Gastrocnemius medialis (tissue), 4 donors: ENCODE results near the gene GMPPA. TPM values are rescaled to one million over a fixed set of nuclear protein-coding genes. Genes with fewer than 3 reads are reported as not detected.
A peak's percentile ranks its signal among the peaks of the same experiment; 100 is the strongest.

Experiments
- ATAC-seq, 2 donors: fragments of 150-250 bp; one replicate each; pipeline ENCODE4 v1.9.1; 2016
- DNase-seq, 2 donors: peaks; one replicate each; pipeline ENCODE4 v3.0.0-alpha.2; 2019
- H3K27ac ChIP-seq, 4 donors: fragments of 200-600 bp; sonication (generic); 1 replicate in 1 of 4; 2 replicates in 3 of 4; pipeline ENCODE4 v1.5.1; 2016 to 2018; ENCODE audit warnings: mild to moderate bottlenecking in 2 of 4, moderate library complexity in 1 of 4
- H3K27me3 ChIP-seq, 3 donors: fragments of 200-600 bp; sonication (generic) in 2 of 3; 1 replicate in 1 of 3; 2 replicates in 2 of 3; pipeline versions ENCODE4 v1.5.1 to v1.6.0; 2016 to 2019; ENCODE audit warnings: mild to moderate bottlenecking in 1 of 3, moderate library complexity in 1 of 3
- H3K36me3 ChIP-seq, 2 donors: fragments of 200-600 bp; sonication (generic) in 1 of 2; one replicate each; pipeline ENCODE4 v1.5.1; 2017 to 2018
- H3K4me1 ChIP-seq, 2 donors: fragments of 200-600 bp; sonication (generic) in 1 of 2; one replicate each; pipeline ENCODE4 v1.5.1; 2016 to 2017; ENCODE audit warnings: mild to moderate bottlenecking in 2 of 2
- H3K4me3 ChIP-seq, 4 donors: fragments of 200-600 bp; sonication (generic) in 3 of 4; 1 replicate in 1 of 4; 2 replicates in 3 of 4; pipeline ENCODE4 v1.5.1; 2016 to 2019; ENCODE audit warnings: mild to moderate bottlenecking in 2 of 4
- H3K9me3 ChIP-seq, 3 donors: fragments of 200-600 bp; sonication (generic) in 2 of 3; 1 replicate in 1 of 3; 2 replicates in 2 of 3; pipeline ENCODE4 v1.5.1; 2016 to 2019
- CTCF ChIP-seq, 5 experiments: fragments of 450-650 bp in 3 of 5; fragments of 200-600 bp in 2 of 5; sonication (generic) in 2 of 5; IDR thresholded peaks in 4 of 5; conservative IDR thresholded peaks in 1 of 5; 1 replicate in 4 of 5; 2 replicates in 1 of 5; pipeline ENCODE4 v1.5.1; 2016 to 2019; ENCODE audit warnings: antibody characterized with exemption in 5 of 5, mild to moderate bottlenecking in 3 of 5, moderate library complexity in 3 of 5
- POLR2A ChIP-seq, 2 donors: fragments of 450-650 bp; IDR thresholded peaks; one replicate each; pipeline ENCODE4 v1.6.1; 2017; ENCODE audit warnings: antibody characterized with exemption in 2 of 2, mild to moderate bottlenecking in 2 of 2, moderate library complexity in 2 of 2
- in situ Hi-C, 4 donors: fragments of 200-750 bp; cut with MboI; loops; one replicate each; pipeline versions ENCODE4 v1.15.0 to v1.8.0; 2017; ENCODE audit warnings: low sequenced_read_pairs in 4 of 4
- intact Hi-C: fragments of 100-400 bp; cut with DNase I; formaldehyde crosslinking; loops from one replicate; pipeline ENCODE4 v1.15.1; 2023; ENCODE audit warnings: low total_unique reads
- total RNA-seq, 4 donors: library from RNA; depleted of rRNA; stranded (reverse); fragments of >200 nt; gene quantifications; one replicate each; pipeline versions ENCODE4 v1.1.0 to v1.2.3, GENCODE V29; 2016

The GMPPA gene
- total RNA-seq, 4 donors from 2014 or later, result 18.0 to 25.8 (median 24.4) TPM

GRCh38 chr2:219486380-219486959, 12.2 kb upstream of the GMPPA start:
- no peak overlapping the region for H3K4me3 ChIP-seq
- no peaks in the 10 kb centered on the region for H3K27me3 ChIP-seq
- TF ChIP-seq POLR2A (IDR thresholded peaks at IDR 0.05), result no peak
- no peak for TF ChIP-seq CTCF (IDR thresholded peaks at IDR 0.05 in 4 of 5, conservative IDR thresholded peaks at IDR 0.05 in 1 of 5)
- peaks cover 3 to 21% of the 10 kb centered on the region in 2 donors for H3K4me1 ChIP-seq
- peak overlapping the region in 3 of 4 donors; percentile 38 to 78 (median 39) for H3K27ac ChIP-seq
- ATAC-seq (peak in 1 of 2 donors; percentile 58), DNase-seq (peak in 1 of 2 donors; percentile 79)
- peaks cover 0 to 48% of the 10 kb centered on the region in 2 donors for H3K36me3 ChIP-seq
- in situ Hi-C loops (no loop called here), intact Hi-C loops (no loop called here)
- no peaks in the 10 kb centered on the region for H3K9me3 ChIP-seq

- TF ChIP-seq POLR2A (IDR thresholded peaks at IDR 0.05), result no peak
- TF ChIP-seq CTCF (IDR thresholded peaks at IDR 0.05 in 4 of 5, conservative IDR thresholded peaks at IDR 0.05 in 1 of 5), result no peak
- no peak for DNase-seq
- Histone ChIP-seq H3K27ac (peak overlapping the region in 1 of 4 donors; percentile 78), H3K9me3 (no peaks in the 10 kb centered on the region), H3K4me3 (no peak overlapping the region), H3K36me3 (peaks cover 0 to 46% of the 10 kb centered on the region in 2 donors), H3K4me1 (peaks cover 3 to 21% of the 10 kb centered on the region in 2 donors), H3K27me3 (no peaks in the 10 kb centered on the region)
- in situ Hi-C loops, result no loop called here
- no peak for ATAC-seq
- intact Hi-C loops, result no loop called here
Measured at GRCh38 chr2:219488149-219488843, 10.4 kb upstream of the GMPPA start.

GRCh38 chr2:219488844-219489194, 9.9 kb upstream of the GMPPA start:
- intact Hi-C loops, result no loop called here
- no peak for TF ChIP-seq POLR2A (IDR thresholded peaks at IDR 0.05)
- no peak for TF ChIP-seq CTCF (IDR thresholded peaks at IDR 0.05 in 4 of 5, conservative IDR thresholded peaks at IDR 0.05 in 1 of 5)
- peaks cover 3 to 19% of the 10 kb centered on the region in 2 donors for H3K4me1 ChIP-seq
- DNase-seq (no peak), ATAC-seq (no peak)
- H3K4me3 ChIP-seq, result no peak overlapping the region
- no peaks in the 10 kb centered on the region for H3K27me3 ChIP-seq
- in situ Hi-C loops, result no loop called here
- H3K36me3 ChIP-seq, result peaks cover 0 to 46% of the 10 kb centered on the region in 2 donors
- peak overlapping the region in 3 of 4 donors; percentile 33 to 78 (median 51) for H3K27ac ChIP-seq
- H3K9me3 ChIP-seq, result no peaks in the 10 kb centered on the region

- intact Hi-C loops (no loop called here), in situ Hi-C loops (no loop called here)
- DNase-seq, result no peak
- no peak for ATAC-seq
- Histone ChIP-seq H3K4me1 (peaks cover 0 to 14% of the 10 kb centered on the region in 2 donors), H3K27ac (peak overlapping the region in 3 of 4 donors; percentile 33 to 78 (median 51)), H3K27me3 (no peaks in the 10 kb centered on the region), H3K9me3 (no peaks in the 10 kb centered on the region), H3K4me3 (no peak overlapping the region), H3K36me3 (peaks cover 0 to 42% of the 10 kb centered on the region in 2 donors)
- no peak for TF ChIP-seq CTCF (IDR thresholded peaks at IDR 0.05 in 4 of 5, conservative IDR thresholded peaks at IDR 0.05 in 1 of 5)
- no peak for TF ChIP-seq POLR2A (IDR thresholded peaks at IDR 0.05)
Measured at GRCh38 chr2:219489315-219489714, 9.4 kb upstream of the GMPPA start.
